H9 (cell line): ENCODE results near the gene RSL1D1. TPM values are rescaled to one million over a fixed set of nuclear protein-coding genes. Genes with fewer than 3 reads are reported as not detected.

Experiments used
- DNase-seq: peaks from one replicate; pipeline ENCODE4 v3.0.0-alpha.2; 2017
- H2AFZ ChIP-seq: one replicate; pipeline ENCODE4 v1.6.1; 2013; ENCODE audit warnings: mild to moderate bottlenecking, low read length, control low read depth, moderate library complexity
- H2AK5ac ChIP-seq: 2 replicates; pipeline ENCODE4 v1.6.1; 2013; ENCODE audit warnings: low read length, control low read depth, mixed read lengths; ENCODE audit not compliant: insufficient read length
- H2BK120ac ChIP-seq: one replicate; pipeline ENCODE4 v1.6.1; 2013; ENCODE audit warnings: low read depth, mild to moderate bottlenecking, low read length, control low read depth, inconsistent platforms; ENCODE audit not compliant: poor library complexity, severe bottlenecking
- H2BK12ac ChIP-seq: 2 replicates; pipeline ENCODE4 v1.6.1; 2013; ENCODE audit warnings: low read length, control low read depth, mixed read lengths, low read depth; ENCODE audit not compliant: insufficient read length
- H2BK15ac ChIP-seq: 2 replicates; pipeline ENCODE4 v1.6.1; 2013; ENCODE audit warnings: low read depth, low read length, control low read depth
- H2BK20ac ChIP-seq: one replicate; pipeline ENCODE4 v1.6.1; 2013; ENCODE audit warnings: low read depth, mild to moderate bottlenecking, low read length, control low read depth, inconsistent platforms; ENCODE audit not compliant: poor library complexity, severe bottlenecking
- H2BK5ac ChIP-seq: 2 replicates; pipeline ENCODE4 v1.6.1; 2013; ENCODE audit warnings: low read length, control low read depth, mixed read lengths; ENCODE audit not compliant: insufficient read length
- H3K14ac ChIP-seq: 2 replicates; pipeline ENCODE4 v1.6.1; 2013; ENCODE audit warnings: low read length, control low read depth; ENCODE audit not compliant: insufficient read depth
- H3K18ac ChIP-seq: 2 replicates; pipeline ENCODE4 v1.6.1; 2013; ENCODE audit warnings: low read depth, mild to moderate bottlenecking, mixed read lengths, low read length, control low read depth; ENCODE audit not compliant: insufficient read length
- H3K23ac ChIP-seq: 2 replicates; pipeline ENCODE4 v1.6.1; 2013; ENCODE audit warnings: low read length, control low read depth, mixed read lengths, low read depth; ENCODE audit not compliant: insufficient read length
- H3K23me2 ChIP-seq: 2 replicates; pipeline ENCODE4 v1.6.1; 2013; ENCODE audit warnings: low read depth, mild to moderate bottlenecking, mixed read lengths, low read length, control low read depth; ENCODE audit not compliant: insufficient read length, poor library complexity, severe bottlenecking
- H3K27ac ChIP-seq: 2 replicates; pipeline ENCODE4 v1.5.1; 2013; ENCODE audit warnings: low read length, control low read depth, mixed read lengths, low read depth; ENCODE audit not compliant: insufficient read length
- H3K27me3 ChIP-seq: 2 replicates; pipeline ENCODE4 v1.6.1; 2013; ENCODE audit warnings: low read length, control low read depth, inconsistent platforms; ENCODE audit not compliant: insufficient read depth
- H3K4ac ChIP-seq: 2 replicates; pipeline ENCODE4 v1.6.1; 2013; ENCODE audit warnings: low read depth, mild to moderate bottlenecking, control low read depth, inconsistent platforms, low read length, moderate library complexity
- H3K4me1 ChIP-seq: 2 replicates; pipeline ENCODE4 v1.6.1; 2013; ENCODE audit warnings: low read length, control low read depth, inconsistent platforms; ENCODE audit not compliant: insufficient read depth
- H3K4me2 ChIP-seq: 2 replicates; pipeline ENCODE4 v1.6.1; 2013; ENCODE audit warnings: low read length, control low read depth, mixed read lengths; ENCODE audit not compliant: insufficient read length, insufficient read depth
- H3K56ac ChIP-seq: 2 replicates; pipeline ENCODE4 v1.6.1; 2013; ENCODE audit warnings: low read depth, mild to moderate bottlenecking, mixed read lengths, low read length, control low read depth; ENCODE audit not compliant: insufficient read length
- H3K79me1 ChIP-seq: 2 replicates; pipeline ENCODE4 v1.6.1; 2013; ENCODE audit warnings: low read depth, mild to moderate bottlenecking, moderate library complexity, low read length, control low read depth, inconsistent platforms; ENCODE audit not compliant: insufficient read depth, poor library complexity, severe bottlenecking
- H3K79me2 ChIP-seq: 2 replicates; pipeline ENCODE4 v1.6.1; 2013; ENCODE audit warnings: low read length, control low read depth, inconsistent platforms; ENCODE audit not compliant: insufficient read depth
- H3K9ac ChIP-seq: 2 replicates; pipeline ENCODE4 v1.6.1; 2013; ENCODE audit warnings: low read length, control low read depth, mixed read lengths; ENCODE audit not compliant: insufficient read length; ENCODE audit errors: extremely low read depth
- H3K9me3 ChIP-seq: one replicate; pipeline ENCODE4 v1.6.1; 2013; ENCODE audit warnings: low read depth, low read length, inconsistent platforms; ENCODE audit not compliant: control insufficient read depth
- H3T11ph ChIP-seq: one replicate; pipeline ENCODE4 v1.6.1; 2013; ENCODE audit warnings: mild to moderate bottlenecking, low read length, control low read depth, inconsistent platforms
- H4K20me1 ChIP-seq: one replicate; pipeline ENCODE4 v1.6.1; 2013; ENCODE audit not compliant: control insufficient read depth, insufficient read length, insufficient read depth
- H4K5ac ChIP-seq: 2 replicates; pipeline ENCODE4 v1.6.1; 2013; ENCODE audit warnings: low read depth, mild to moderate bottlenecking, mixed read lengths, low read length, control low read depth; ENCODE audit not compliant: insufficient read length
- H4K8ac ChIP-seq: replicated peaks from 2 replicates; pipeline ENCODE4 v1.6.1; 2013; ENCODE audit warnings: low read length, control low read depth, mixed read lengths, low read depth; ENCODE audit not compliant: insufficient read length
- H4K91ac ChIP-seq: 2 replicates; pipeline ENCODE4 v1.6.1; 2013; ENCODE audit warnings: low read depth, mild to moderate bottlenecking, moderate library complexity, mixed read lengths, low read length, control low read depth; ENCODE audit not compliant: insufficient read length
- H3K27ac Mint-ChIP-seq, 3 experiments: 2 replicates in 2 of 3; 3 replicates in 1 of 3; pipeline ENCODE4 v1.8.0; 2020 to 2021; ENCODE audit warnings: mixed read lengths in 3 of 3, mild to moderate bottlenecking in 1 of 3, moderate library complexity in 1 of 3
- H3K27me3 Mint-ChIP-seq: 2 replicates; pipeline ENCODE4 v1.8.0; 2021; ENCODE audit warnings: low read depth, mild to moderate bottlenecking, moderate library complexity, mixed read lengths
- H3K36me3 Mint-ChIP-seq, 3 experiments: 2 replicates in 2 of 3; 3 replicates in 1 of 3; pipeline ENCODE4 v1.8.0; 2020 to 2021; ENCODE audit warnings: low read depth in 3 of 3, mixed read lengths in 3 of 3; ENCODE audit not compliant: insufficient read depth in 1 of 3
- H3K4me1 Mint-ChIP-seq, 2 experiments: 2 replicates each; pipeline ENCODE4 v1.8.0; 2020; ENCODE audit warnings: mixed read lengths in 2 of 2
- H3K4me3 Mint-ChIP-seq, 2 experiments: 2 replicates in 1 of 2; 3 replicates in 1 of 2; pipeline ENCODE4 v1.8.0; 2020 to 2021; ENCODE audit warnings: mild to moderate bottlenecking in 2 of 2, mixed read lengths in 2 of 2, moderate library complexity in 1 of 2
- H3K9me3 Mint-ChIP-seq, 2 experiments: 2 replicates in 1 of 2; 3 replicates in 1 of 2; pipeline ENCODE4 v1.8.0; 2020; ENCODE audit warnings: mild to moderate bottlenecking in 2 of 2, mixed read lengths in 2 of 2, moderate library complexity in 1 of 2
- CTCF ChIP-seq: fragments of 200-600 bp; sonication (generic); conservative IDR thresholded peaks from 3 replicates; pipeline ENCODE4 v1.8.0; 2021; ENCODE audit warnings: antibody characterized with exemption, mild to moderate bottlenecking
- WGBS: extraction: QIAGEN DNeasy Blood & Tissue Kit; methylation state at CpG from one replicate; pipeline ENCODE4 v1.1.7; 2013; ENCODE audit warnings: missing lambda C conversion rate, low lambda C conversion rate, mixed read lengths; ENCODE audit not compliant: insufficient read length; ENCODE audit errors: extremely low coverage; 5-methylcytosine and 5-hydroxymethylcytosine counted together
- total RNA-seq: library from RNA; stranded (reverse); gene quantifications from 2 replicates; pipeline ENCODE4 v1.2.1, GENCODE V29; 2021

Gene RSL1D1
- total RNA-seq, 1 experiment from 2014 or later, result 334 TPM

- Histone ChIP-seq H3K23me2 (peaks cover 16% of the 10 kb centered on the region), H4K91ac (no peak overlapping the region), H3K4ac (no peak overlapping the region), H3K18ac (no peak overlapping the region), H2AK5ac (no peak overlapping the region), H3K14ac (no peak overlapping the region), H3K23ac (no peak overlapping the region), H2BK20ac (no peak overlapping the region), H3K4me1 (no peaks in the 10 kb centered on the region), H4K8ac (no peak overlapping the region), H3K27ac (no peak overlapping the region), H3K4me2 (peak overlapping the region; percentile 58), H3K27me3 (no peaks in the 10 kb centered on the region), H4K20me1 (no peaks in the 10 kb centered on the region), H2BK15ac (no peak overlapping the region), H2BK12ac (no peak overlapping the region), H3T11ph (no peak overlapping the region), H3K9ac (no peak overlapping the region), H3K79me1 (no peaks in the 10 kb centered on the region), H3K9me3 (no peaks in the 10 kb centered on the region), H2BK120ac (no peak overlapping the region), H4K5ac (no peak overlapping the region), H3K79me2 (peaks cover 9% of the 10 kb centered on the region; the same call in 1 of the 2 replicates), H2BK5ac (no peak overlapping the region), H2AFZ (no peak overlapping the region), H3K56ac (no peak overlapping the region)
- WGBS, result no CpG with 5 or more reads among the region's 20 CpGs
- Mint-ChIP-seq H3K9me3 (no peaks in the 10 kb centered on the region), H3K4me1 (peaks cover 35 to 49% of the 10 kb centered on the region in 2 experiments), H3K27me3 (no peaks in the 10 kb centered on the region; the same call in 1 of the 2 replicates), H3K27ac (peak overlapping the region in 2 of 3 experiments; percentile 57 to 86; a peak in 5 of 7 replicates), H3K36me3 (peaks cover 1 to 12% (median 9%) of the 10 kb centered on the region in 3 experiments; a peak in 6 of 7 replicates), H3K4me3 (peak overlapping the region; percentile 86 to 91)
- TF ChIP-seq CTCF, result no peak
- no peak for DNase-seq
Measured at GRCh38 chr16:11794996-11795886, 56.1 kb downstream of the RSL1D1 start.
